HG03575 (cell line): Measurements from ENCODE around the gene RNU6-8.

Experiments used
- ATAC-seq: cut with Tn5 transposase; IDR thresholded peaks from one replicate; pipeline ENCODE4 v1.9.1; 2021; ENCODE audit not compliant: unreplicated experiment, insufficient number of reproducible peaks, low FRiP score; ENCODE audit errors: extremely low read depth

Gene RNU6-8

GRCh38 chr14:32171469-32171868, 31.6 kb downstream of the RNU6-8 start:
- no peak for ATAC-seq

- no peak for ATAC-seq
Observed at GRCh38 chr14:32169191-32169590, 33.9 kb downstream of the RNU6-8 start.

- ATAC-seq: no peak
Observed at GRCh38 chr14:32167907-32168306, 35.2 kb downstream of the RNU6-8 start.

GRCh38 chr14:32166924-32167323, 36.1 kb downstream of the RNU6-8 start:
- no peak for ATAC-seq

GRCh38 chr14:32166029-32166428, 37.0 kb downstream of the RNU6-8 start:
- ATAC-seq: no peak
